G401.6 (cell line): ENCODE data around the gene EMILIN2.
"Not testable (repeated sequence)": the region's sequence is repeated elsewhere in the genome, so short reads cannot be mapped to it uniquely, and the experiment has no call there.

Source experiments
- FAIRE-seq: peaks from 2 replicates; lab custom pipeline; 2012; peaks lifted over from hg19 to GRCh38; lab: Jason Lieb, UNC

EMILIN2 gene

GRCh38 chr18:2846636-2847316 lies at the start of gene EMILIN2:
TSS of gene EMILIN2 (plus strand) at chr18:2847006. CDS start at chr18:2847189, 183 bp downstream.
- no peak for FAIRE-seq

- FAIRE-seq: no peak
These were observed 48.9 kb upstream of the EMILIN2 start for GRCh38 chr18:2797951-2798350.

- no peak for FAIRE-seq
These were observed 47.4 kb upstream of the EMILIN2 start for GRCh38 chr18:2799369-2799768.

- peak; percentile 11 for FAIRE-seq
These were observed 40.5 kb upstream of the EMILIN2 start for GRCh38 chr18:2805970-2806943.

GRCh38 chr18:2808640-2809039 lies 38.2 kb upstream of the EMILIN2 start:
- FAIRE-seq: not testable (repeated sequence)

GRCh38 chr18:2809666-2810183 lies 37.1 kb upstream of the EMILIN2 start:
- FAIRE-seq: not testable (repeated sequence)

GRCh38 chr18:2811416-2811815 lies 35.4 kb upstream of the EMILIN2 start:
- no peak for FAIRE-seq

- no peak for FAIRE-seq
These were observed 31.9 kb upstream of the EMILIN2 start for GRCh38 chr18:2814928-2815327.

GRCh38 chr18:2818281-2818680 lies 28.5 kb upstream of the EMILIN2 start:
- no peak for FAIRE-seq

- no peak for FAIRE-seq
These were observed 25.1 kb upstream of the EMILIN2 start for GRCh38 chr18:2821695-2822094.

- FAIRE-seq: no peak
These were observed 24.4 kb upstream of the EMILIN2 start for GRCh38 chr18:2822213-2822921.

- FAIRE-seq: no peak
These were observed 23.6 kb upstream of the EMILIN2 start for GRCh38 chr18:2823202-2823601.

- FAIRE-seq: no peak
These were observed 22.8 kb upstream of the EMILIN2 start for GRCh38 chr18:2823966-2824365.

- FAIRE-seq: no peak
These were observed 21.9 kb upstream of the EMILIN2 start for GRCh38 chr18:2824865-2825264.

- no peak for FAIRE-seq
These were observed 21.1 kb upstream of the EMILIN2 start for GRCh38 chr18:2825613-2826175.

GRCh38 chr18:2826581-2826980 lies 20.2 kb upstream of the EMILIN2 start:
- no peak for FAIRE-seq

GRCh38 chr18:2827061-2827460 lies 19.7 kb upstream of the EMILIN2 start:
- no peak for FAIRE-seq

- not testable (repeated sequence) for FAIRE-seq
These were observed 10.7 kb upstream of the EMILIN2 start for GRCh38 chr18:2836118-2836517.

- FAIRE-seq: not testable (repeated sequence)
These were observed 9.5 kb upstream of the EMILIN2 start for GRCh38 chr18:2837290-2837689.

- FAIRE-seq: no peak
These were observed 7.6 kb upstream of the EMILIN2 start for GRCh38 chr18:2839202-2839601.

GRCh38 chr18:2840521-2840920 lies 6.3 kb upstream of the EMILIN2 start:
- FAIRE-seq: no peak

- no peak for FAIRE-seq
These were observed 3.7 kb upstream of the EMILIN2 start for GRCh38 chr18:2843146-2843545.
